Endothelial cell (in vitro differentiated cells): ENCODE data around the gene KRT34. TPM values are rescaled to one million over a fixed set of nuclear protein-coding genes. Genes with fewer than 3 reads are reported as not detected.

ENCODE experiments used
- DNase-seq: peaks from one replicate; pipeline ENCODE4 v3.0.0; 2021; ENCODE audit warnings: low spot score
- H3K27ac Mint-ChIP-seq: one replicate; pipeline ENCODE4 v1.8.0; 2021; ENCODE audit warnings: mixed read lengths, inconsistent platforms; ENCODE audit not compliant: unreplicated experiment
- H3K27me3 Mint-ChIP-seq: one replicate; pipeline ENCODE4 v1.8.0; 2021; ENCODE audit warnings: mild to moderate bottlenecking, moderate library complexity, mixed read lengths, inconsistent platforms; ENCODE audit not compliant: unreplicated experiment
- H3K36me3 Mint-ChIP-seq: one replicate; pipeline ENCODE4 v1.8.0; 2021; ENCODE audit warnings: mild to moderate bottlenecking, low read depth, mixed read lengths, inconsistent platforms; ENCODE audit not compliant: unreplicated experiment
- H3K4me1 Mint-ChIP-seq: one replicate; pipeline ENCODE4 v1.8.0; 2021; ENCODE audit warnings: mild to moderate bottlenecking, mixed read lengths, inconsistent platforms; ENCODE audit not compliant: unreplicated experiment
- H3K4me3 Mint-ChIP-seq: one replicate; pipeline ENCODE4 v1.8.0; 2021; ENCODE audit warnings: mild to moderate bottlenecking, mixed read lengths, inconsistent platforms; ENCODE audit not compliant: unreplicated experiment
- H3K9me3 Mint-ChIP-seq: one replicate; pipeline ENCODE4 v1.8.0; 2021; ENCODE audit warnings: mixed read lengths, inconsistent platforms; ENCODE audit not compliant: unreplicated experiment
- total RNA-seq: library from RNA; stranded (reverse); fragmentation: NEBNext Ultra II Directional; extraction: Animal tissue kit (Norgen Biotek cat#: 25700); gene quantifications from one replicate; pipeline ENCODE4 v1.2.1, GENCODE V29; 2021; ENCODE audit not compliant: unreplicated experiment
- TF ChIP-seq, protein P1 (sequence below): fragments of 200-600 bp; sonication (generic); IDR thresholded peaks from one replicate; pipeline ENCODE4 v1.5.0; 2021; ENCODE audit warnings: antibody characterized with exemption; ENCODE audit not compliant: unreplicated experiment

KRT34 gene
- total RNA-seq, 1 donor from 2014 or later: not detected

DNA sequence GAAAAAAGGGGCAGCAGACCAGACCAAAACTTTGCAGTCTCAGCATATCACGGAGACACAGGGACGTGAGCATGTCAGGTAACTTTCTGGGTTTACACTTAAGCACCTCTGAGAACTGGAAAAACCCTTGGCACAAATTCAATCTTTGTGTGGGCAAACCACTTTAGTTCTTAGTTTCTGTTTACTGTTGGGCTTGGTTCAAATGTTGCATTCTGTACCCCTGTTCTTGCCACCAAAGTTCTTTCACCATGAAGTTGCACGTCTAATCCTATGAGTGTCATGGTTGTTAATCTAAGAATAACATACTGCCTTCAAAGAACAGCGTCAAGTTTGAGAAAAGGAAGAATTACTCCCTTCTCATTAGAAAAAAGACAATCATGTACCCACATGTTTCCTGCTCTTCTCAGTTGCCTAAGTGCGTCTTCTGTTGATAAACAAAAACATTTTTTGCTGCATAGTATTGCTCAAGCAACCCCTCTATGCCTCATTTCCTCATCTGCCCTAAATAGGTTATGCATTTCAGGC lies 43.1 kb downstream of the KRT34 start:
- peaks cover 5% of the 10 kb centered on the region for H3K4me1 Mint-ChIP-seq
- H3K36me3 Mint-ChIP-seq: peaks cover 7% of the 10 kb centered on the region
- DNase-seq: no peak
- H3K9me3 Mint-ChIP-seq: peaks cover 6% of the 10 kb centered on the region
- no peak overlapping the region for H3K4me3 Mint-ChIP-seq
- TF ChIP-seq, protein P1, sequence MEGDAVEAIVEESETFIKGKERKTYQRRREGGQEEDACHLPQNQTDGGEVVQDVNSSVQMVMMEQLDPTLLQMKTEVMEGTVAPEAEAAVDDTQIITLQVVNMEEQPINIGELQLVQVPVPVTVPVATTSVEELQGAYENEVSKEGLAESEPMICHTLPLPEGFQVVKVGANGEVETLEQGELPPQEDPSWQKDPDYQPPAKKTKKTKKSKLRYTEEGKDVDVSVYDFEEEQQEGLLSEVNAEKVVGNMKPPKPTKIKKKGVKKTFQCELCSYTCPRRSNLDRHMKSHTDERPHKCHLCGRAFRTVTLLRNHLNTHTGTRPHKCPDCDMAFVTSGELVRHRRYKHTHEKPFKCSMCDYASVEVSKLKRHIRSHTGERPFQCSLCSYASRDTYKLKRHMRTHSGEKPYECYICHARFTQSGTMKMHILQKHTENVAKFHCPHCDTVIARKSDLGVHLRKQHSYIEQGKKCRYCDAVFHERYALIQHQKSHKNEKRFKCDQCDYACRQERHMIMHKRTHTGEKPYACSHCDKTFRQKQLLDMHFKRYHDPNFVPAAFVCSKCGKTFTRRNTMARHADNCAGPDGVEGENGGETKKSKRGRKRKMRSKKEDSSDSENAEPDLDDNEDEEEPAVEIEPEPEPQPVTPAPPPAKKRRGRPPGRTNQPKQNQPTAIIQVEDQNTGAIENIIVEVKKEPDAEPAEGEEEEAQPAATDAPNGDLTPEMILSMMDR: no peak
- H3K27ac Mint-ChIP-seq: no peak overlapping the region
- peaks cover 3% of the 10 kb centered on the region for H3K27me3 Mint-ChIP-seq

DNA sequence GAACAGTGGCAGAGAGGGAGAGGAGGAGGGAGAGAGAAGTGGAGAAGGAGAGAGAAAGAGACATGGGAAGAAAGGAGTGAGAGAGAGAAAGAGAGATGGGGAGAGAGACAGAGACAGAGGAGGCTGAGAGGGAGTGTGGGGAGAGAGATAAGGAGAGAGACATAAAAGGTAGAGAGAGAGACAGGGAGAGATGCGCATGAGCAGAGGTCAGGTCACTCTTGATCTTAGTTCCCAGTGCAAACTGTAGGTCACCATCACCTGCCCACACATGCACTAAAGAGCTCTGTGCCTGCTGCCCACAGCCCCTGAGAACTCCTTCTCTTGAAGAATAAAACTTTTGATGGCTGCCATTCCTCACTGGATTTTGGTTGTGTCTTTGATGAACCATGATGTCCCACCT lies 46.4 kb downstream of the KRT34 start:
- TF ChIP-seq, protein P1: no peak
- DNase-seq: no peak
- Mint-ChIP-seq H3K4me1 (peaks cover 5% of the 10 kb centered on the region), H3K4me3 (no peak overlapping the region), H3K27me3 (peaks cover 7% of the 10 kb centered on the region), H3K27ac (no peak overlapping the region), H3K9me3 (no peaks in the 10 kb centered on the region), H3K36me3 (no peaks in the 10 kb centered on the region)

GRCh38 chr17:41334385-41335305 lies 47.5 kb downstream of the KRT34 start:
- TF ChIP-seq, protein P1: no peak
- Mint-ChIP-seq H3K27ac (no peak overlapping the region), H3K9me3 (no peaks in the 10 kb centered on the region), H3K4me1 (no peaks in the 10 kb centered on the region), H3K27me3 (peaks cover 7% of the 10 kb centered on the region), H3K4me3 (no peak overlapping the region), H3K36me3 (no peaks in the 10 kb centered on the region)
- no peak for DNase-seq

- Mint-ChIP-seq H3K27ac (no peak overlapping the region), H3K4me1 (no peaks in the 10 kb centered on the region), H3K27me3 (peaks cover 7% of the 10 kb centered on the region), H3K4me3 (no peak overlapping the region), H3K36me3 (no peaks in the 10 kb centered on the region), H3K9me3 (no peaks in the 10 kb centered on the region)
- TF ChIP-seq, protein P1: no peak
- no peak for DNase-seq
These were observed 48.3 kb downstream of the KRT34 start for GRCh38 chr17:41333836-41334235.

DNA sequence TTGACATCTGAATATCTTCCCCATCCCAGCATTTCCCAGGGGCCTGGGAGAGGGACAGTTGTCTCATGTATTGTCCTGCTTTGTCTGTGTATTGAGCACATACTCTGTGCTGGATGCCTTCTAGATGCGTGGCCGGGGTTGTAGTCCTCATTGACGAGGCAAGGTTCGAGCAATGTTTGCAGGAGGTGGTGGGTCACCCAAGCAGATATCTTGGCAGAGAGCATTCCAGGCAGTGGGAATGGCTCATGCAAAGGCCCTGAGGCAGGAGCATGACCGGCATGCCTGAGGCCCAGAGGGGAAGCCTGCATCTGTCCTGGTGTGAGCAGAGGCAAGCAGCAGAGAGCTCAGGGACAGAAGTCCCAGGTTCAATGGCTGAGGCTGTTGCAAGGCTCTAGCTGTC lies 49.0 kb downstream of the KRT34 start:
- H3K4me3 Mint-ChIP-seq: no peak overlapping the region
- peaks cover 7% of the 10 kb centered on the region for H3K27me3 Mint-ChIP-seq
- H3K9me3 Mint-ChIP-seq: no peaks in the 10 kb centered on the region
- TF ChIP-seq, protein P1: no peak
- no peaks in the 10 kb centered on the region for H3K36me3 Mint-ChIP-seq
- no peak overlapping the region for H3K27ac Mint-ChIP-seq
- no peaks in the 10 kb centered on the region for H3K4me1 Mint-ChIP-seq
- DNase-seq: no peak
